ENCODE results near the gene SEL1L2. TPM values are rescaled to one million over a fixed set of nuclear protein-coding genes. Genes with fewer than 3 reads are reported as not detected.

Gene SEL1L2
- total RNA-seq, 4 donors from 2014 or later, result not detected

DNA sequence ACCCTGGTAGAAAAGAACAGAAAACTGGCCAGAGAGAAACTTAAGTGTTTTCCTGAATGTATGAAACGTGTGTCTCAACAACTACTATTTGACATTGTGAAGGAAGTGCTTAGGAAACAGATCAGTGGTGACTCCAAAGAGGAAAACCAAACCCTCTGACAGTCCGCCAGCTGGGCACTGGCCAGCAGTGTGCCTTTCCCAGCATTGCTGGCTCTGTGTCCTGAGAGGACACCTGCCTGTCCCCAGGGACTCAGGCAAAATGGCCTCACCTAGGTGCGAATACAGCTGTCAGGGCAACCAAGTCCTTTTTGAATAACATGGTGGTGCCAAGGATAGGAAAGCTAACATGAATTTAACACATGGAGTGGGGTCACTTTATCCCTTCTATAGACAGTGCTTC, 133.1 kb downstream of the SEL1L2 start:
- no peak for DNase-seq
- no peaks in the 10 kb centered on the region for H3K9me3 ChIP-seq
- TF ChIP-seq, protein P1, sequence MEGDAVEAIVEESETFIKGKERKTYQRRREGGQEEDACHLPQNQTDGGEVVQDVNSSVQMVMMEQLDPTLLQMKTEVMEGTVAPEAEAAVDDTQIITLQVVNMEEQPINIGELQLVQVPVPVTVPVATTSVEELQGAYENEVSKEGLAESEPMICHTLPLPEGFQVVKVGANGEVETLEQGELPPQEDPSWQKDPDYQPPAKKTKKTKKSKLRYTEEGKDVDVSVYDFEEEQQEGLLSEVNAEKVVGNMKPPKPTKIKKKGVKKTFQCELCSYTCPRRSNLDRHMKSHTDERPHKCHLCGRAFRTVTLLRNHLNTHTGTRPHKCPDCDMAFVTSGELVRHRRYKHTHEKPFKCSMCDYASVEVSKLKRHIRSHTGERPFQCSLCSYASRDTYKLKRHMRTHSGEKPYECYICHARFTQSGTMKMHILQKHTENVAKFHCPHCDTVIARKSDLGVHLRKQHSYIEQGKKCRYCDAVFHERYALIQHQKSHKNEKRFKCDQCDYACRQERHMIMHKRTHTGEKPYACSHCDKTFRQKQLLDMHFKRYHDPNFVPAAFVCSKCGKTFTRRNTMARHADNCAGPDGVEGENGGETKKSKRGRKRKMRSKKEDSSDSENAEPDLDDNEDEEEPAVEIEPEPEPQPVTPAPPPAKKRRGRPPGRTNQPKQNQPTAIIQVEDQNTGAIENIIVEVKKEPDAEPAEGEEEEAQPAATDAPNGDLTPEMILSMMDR (IDR thresholded peaks at IDR 0.05), result no peak
- no peak for TF ChIP-seq POLR2A (IDR thresholded peaks at IDR 0.05)
- no peaks in the 10 kb centered on the region for H3K27me3 ChIP-seq
- H3K36me3 ChIP-seq, result no peaks in the 10 kb centered on the region
- H3K4me1 ChIP-seq, result no peaks in the 10 kb centered on the region
- H3K27ac ChIP-seq, result no peak overlapping the region
- no peak overlapping the region for H3K4me3 ChIP-seq

DNA sequence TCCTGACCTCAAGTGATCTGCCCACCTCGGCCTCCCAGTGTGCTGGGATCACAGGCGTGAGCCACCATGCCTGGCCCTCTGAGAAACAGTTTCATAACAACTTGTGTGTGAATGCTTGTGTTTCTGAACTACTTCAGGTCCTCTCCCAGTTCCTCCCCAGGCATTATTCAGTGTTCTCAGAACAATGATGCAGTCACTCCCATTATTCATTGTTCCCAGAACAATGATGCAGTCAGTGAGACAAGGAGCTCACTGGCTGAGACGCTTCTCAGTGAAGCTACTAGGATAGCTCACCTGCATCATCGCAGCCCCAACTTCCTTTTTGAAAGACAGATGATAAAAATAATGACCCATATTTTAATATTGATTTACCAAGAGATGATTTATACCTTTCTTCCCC, 134.1 kb downstream of the SEL1L2 start:
- TF ChIP-seq, protein P1 (IDR thresholded peaks at IDR 0.05), result no peak
- no peak for TF ChIP-seq POLR2A (IDR thresholded peaks at IDR 0.05)
- no peak overlapping the region for H3K4me3 ChIP-seq
- no peak overlapping the region for H3K27ac ChIP-seq

DNA sequence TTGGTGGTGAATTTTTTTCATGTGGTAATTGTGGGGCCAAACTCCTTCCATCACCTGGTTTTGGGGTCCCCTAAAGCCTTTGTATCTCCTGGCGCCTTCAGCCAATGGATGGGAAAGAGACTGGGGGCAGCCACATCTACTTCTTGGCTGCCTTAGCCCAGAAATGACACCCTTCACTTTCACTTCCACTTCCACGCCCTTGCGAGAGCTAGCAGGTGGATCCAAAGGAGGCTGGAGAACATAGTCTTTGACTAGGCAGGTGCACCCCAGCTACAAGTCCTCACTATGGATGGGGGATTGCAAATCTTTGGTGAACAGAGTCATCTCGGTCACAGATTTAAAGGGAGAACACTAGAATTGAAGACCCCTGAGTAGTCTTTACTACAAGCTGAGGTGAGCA, 134.8 kb downstream of the SEL1L2 start:
- Histone ChIP-seq H3K36me3 (no peaks in the 10 kb centered on the region), H3K4me1 (no peaks in the 10 kb centered on the region), H3K9me3 (no peaks in the 10 kb centered on the region), H3K4me3 (no peak overlapping the region), H3K27ac (no peak overlapping the region), H3K27me3 (no peaks in the 10 kb centered on the region)
- no peak for DNase-seq
- TF ChIP-seq POLR2A (IDR thresholded peaks at IDR 0.05), result no peak
- TF ChIP-seq, protein P1 (IDR thresholded peaks at IDR 0.05), result no peak

More for the DNA sequence above, 134.1 kb downstream of the SEL1L2 start:
- H3K27me3 ChIP-seq, result no peaks in the 10 kb centered on the region
- no peaks in the 10 kb centered on the region for H3K36me3 ChIP-seq
- no peaks in the 10 kb centered on the region for H3K4me1 ChIP-seq
- no peak for DNase-seq
- H3K9me3 ChIP-seq, result no peaks in the 10 kb centered on the region

DNA sequence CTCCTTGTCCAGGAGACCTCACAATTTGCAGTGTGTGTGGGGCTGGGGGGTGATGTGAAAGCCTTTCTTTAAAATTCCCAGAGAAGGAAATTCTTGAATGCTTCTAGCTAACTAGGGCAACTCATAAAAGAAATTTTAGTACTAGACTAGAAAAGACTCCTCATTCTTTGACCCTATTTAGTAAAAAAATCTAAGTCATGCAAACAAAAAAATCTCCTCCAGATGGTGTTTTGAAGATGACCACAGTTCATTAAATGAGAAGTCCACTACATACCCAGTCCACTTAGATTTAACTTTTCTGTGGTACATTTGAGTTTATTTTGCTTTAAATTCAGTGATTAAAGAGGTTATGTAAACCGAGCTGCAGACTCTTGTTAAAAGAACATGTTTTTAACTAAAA, 138.1 kb downstream of the SEL1L2 start:
- Histone ChIP-seq H3K36me3 (no peaks in the 10 kb centered on the region), H3K27ac (peak overlapping the region in 1 of 4 donors; percentile 49), H3K4me3 (no peak overlapping the region), H3K4me1 (no peaks in the 10 kb centered on the region), H3K27me3 (no peaks in the 10 kb centered on the region), H3K9me3 (no peaks in the 10 kb centered on the region)
- DNase-seq, result no peak
- TF ChIP-seq POLR2A (IDR thresholded peaks at IDR 0.05), result no peak
- TF ChIP-seq, protein P1 (IDR thresholded peaks at IDR 0.05), result no peak

DNA sequence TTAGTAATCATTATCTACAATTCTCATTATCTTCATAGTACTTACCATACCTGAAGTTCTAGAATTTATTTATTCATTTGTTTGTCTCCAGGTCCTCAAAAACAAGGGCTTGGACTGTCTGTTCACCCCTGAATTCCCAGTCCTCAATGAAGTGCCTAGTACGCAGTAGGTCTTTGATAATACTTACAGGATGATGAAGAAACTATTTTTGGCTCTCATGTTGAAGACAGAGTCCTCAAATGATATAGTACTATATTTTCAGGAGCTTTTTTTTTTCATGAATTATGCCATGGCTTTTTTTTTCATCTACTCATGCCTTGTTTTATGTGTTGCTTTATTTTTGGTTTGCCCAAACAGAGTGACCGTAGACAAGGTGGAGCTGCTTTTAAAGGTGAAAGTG, 139.1 kb downstream of the SEL1L2 start:
- no peaks in the 10 kb centered on the region for H3K9me3 ChIP-seq
- H3K27me3 ChIP-seq, result no peaks in the 10 kb centered on the region
- H3K27ac ChIP-seq, result peak overlapping the region in 1 of 4 donors; percentile 49
- H3K4me1 ChIP-seq, result no peaks in the 10 kb centered on the region
- TF ChIP-seq, protein P1 (IDR thresholded peaks at IDR 0.05), result no peak
- no peak for TF ChIP-seq POLR2A (IDR thresholded peaks at IDR 0.05)
- H3K4me3 ChIP-seq, result no peak overlapping the region
- no peaks in the 10 kb centered on the region for H3K36me3 ChIP-seq
- DNase-seq, result no peak

DNA sequence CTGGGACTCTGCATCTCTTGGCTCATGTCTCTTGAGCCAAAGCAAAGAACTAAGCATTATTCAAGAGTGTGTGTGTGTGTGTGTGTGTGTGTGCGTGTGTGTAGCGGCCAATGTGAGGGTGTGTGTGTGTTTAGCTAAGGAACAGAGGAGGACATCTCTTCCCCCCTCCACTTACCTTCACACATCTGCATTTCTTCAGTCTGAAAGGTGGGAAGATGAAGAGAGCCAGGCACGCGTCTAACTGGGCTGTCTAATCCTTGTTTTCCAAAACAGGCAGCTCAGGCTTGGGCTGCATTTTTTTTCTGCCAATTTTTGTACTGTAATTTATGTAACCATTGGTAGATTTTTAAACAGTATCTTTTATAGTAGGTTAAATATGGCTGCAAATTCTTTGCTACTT, 146.1 kb downstream of the SEL1L2 start:
- Histone ChIP-seq H3K4me3 (no peak overlapping the region), H3K27ac (no peak overlapping the region)
- DNase-seq, result no peak

More for the DNA sequence above, 146.1 kb downstream of the SEL1L2 start:
- TF ChIP-seq, protein P1 (IDR thresholded peaks at IDR 0.05), result no peak
- TF ChIP-seq POLR2A (IDR thresholded peaks at IDR 0.05), result no peak
- Histone ChIP-seq H3K36me3 (no peaks in the 10 kb centered on the region), H3K4me1 (no peaks in the 10 kb centered on the region), H3K27me3 (no peaks in the 10 kb centered on the region), H3K9me3 (no peaks in the 10 kb centered on the region)

Data from Peyer's patch (tissue), 4 donors.